ENCODE results near the gene PDILT.
"Not testable (repeated sequence)": the region's sequence is repeated elsewhere in the genome, so short reads cannot be mapped to it uniquely, and the experiment has no call there.

The PDILT gene

DNA sequence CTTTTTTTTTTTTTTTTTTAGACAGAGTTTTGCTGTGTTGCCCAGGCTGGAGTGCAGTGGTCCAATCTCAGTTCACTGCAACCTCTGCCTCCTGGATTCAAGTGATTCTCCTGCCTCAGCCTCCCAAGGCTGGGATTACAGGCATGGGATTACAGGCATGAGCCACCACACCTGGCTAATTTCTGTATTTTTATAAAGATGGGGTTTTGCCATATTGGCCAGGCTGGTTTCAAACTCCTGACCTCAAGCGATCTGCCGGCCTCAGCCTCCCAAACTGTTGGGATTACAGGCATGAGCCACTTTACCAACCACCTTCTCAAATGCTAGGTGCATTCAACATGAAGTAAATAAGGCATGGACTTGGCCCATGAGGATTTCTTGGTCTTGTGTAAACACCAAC is 83.5 kb downstream of the PDILT start:
- not testable (repeated sequence) for DNase-seq (ENCODE audit: low read depth)

DNA sequence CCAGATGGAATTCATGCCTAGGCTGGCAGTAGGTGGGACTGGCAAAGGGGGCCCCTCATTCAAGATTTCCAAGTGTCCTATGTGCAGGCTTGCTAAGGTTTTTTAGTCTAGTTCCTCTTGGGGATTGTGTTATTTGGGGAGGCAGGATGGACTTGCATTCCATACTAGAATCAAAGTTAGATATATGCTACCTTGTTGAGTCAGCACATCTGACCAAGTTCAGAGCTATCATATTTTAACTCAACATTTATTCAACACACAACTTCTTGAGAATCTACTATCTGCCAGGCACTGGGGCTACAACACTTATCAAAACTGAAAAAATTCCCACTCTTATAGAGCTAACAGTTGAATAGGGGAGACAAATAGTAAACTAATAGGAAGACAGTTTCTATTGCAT is 83.9 kb downstream of the PDILT start:
- no peak for DNase-seq (ENCODE audit: low read depth)

DNA sequence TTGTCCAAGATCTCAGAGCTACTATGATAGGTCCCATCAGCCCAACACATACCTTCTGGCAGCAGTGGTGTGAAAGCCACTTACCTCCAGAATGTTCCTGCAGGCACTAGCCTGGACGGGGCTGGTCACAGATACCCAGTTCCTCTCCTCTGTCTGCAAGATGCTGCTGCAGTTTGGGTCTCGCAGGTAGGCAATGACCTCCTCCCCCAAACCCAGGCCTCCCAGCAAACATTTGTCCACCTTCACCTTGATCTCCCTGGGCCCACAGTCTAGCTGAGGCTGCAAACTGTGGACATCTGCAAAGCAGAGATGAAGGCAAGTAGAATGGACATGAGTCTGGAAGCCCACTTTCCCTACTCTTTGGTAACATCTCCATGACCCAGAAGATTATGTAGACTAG is 84.4 kb downstream of the PDILT start:
- no peak for DNase-seq (ENCODE audit: low read depth)

DNA sequence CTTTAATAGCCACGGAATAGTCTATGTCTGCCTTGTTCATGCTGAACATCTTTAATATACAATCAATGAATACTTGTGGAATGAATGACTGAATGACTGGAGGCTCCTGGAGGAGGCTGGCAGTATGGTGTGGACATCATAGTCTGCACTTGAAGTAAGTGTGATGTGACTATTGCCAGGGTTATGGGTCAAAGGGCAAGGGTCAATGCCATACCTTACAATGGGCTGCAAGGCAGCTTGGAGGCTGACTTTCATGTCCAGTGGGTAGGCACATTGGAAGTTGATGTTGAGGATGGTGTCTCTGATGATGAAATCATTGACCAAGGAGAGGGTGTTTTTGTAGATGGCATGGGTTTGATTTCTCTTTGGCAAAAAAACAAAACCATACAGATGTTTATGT is 85.1 kb downstream of the PDILT start:
- DNase-seq (ENCODE audit: low read depth): no peak

DNA sequence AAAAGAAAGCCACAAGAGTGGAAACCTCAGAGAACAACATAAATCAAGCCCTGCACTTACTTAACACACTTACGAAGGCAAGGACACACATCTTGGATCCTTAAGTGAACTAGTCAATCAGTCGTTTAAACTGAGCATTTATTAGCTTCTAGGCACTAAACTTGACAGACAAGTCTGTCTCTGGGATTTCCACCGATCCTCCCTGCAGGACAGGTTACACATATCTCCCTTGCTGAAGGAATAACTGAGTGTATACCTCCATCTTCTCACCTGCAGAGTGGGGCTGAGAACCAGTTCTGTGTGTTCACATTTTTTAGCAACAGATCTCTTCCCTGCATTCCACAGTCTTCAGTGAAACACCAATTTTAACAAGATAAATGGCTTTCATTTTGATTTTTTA is 86.1 kb downstream of the PDILT start:
- no peak for DNase-seq (ENCODE audit: low read depth)

DNA sequence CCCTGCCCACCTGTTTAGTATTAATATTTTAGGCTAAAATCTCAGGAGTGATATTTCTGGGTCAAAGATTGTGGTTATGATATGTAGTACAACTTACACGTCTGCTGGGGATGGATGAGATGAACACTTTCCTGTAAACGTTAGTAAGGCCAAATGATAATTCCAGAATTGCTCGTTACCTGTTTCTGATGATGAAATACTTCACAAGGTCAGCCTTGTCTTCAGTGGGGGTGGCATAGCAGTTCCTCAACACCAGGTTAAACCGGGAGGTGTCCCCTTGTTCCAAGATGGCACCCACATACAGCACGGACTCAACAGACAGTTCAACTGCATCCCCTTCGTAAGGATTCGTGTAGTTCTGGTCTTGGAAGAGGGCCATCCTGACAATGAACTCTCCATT is 86.5 kb downstream of the PDILT start:
- DNase-seq (ENCODE audit: low read depth): no peak

DNA sequence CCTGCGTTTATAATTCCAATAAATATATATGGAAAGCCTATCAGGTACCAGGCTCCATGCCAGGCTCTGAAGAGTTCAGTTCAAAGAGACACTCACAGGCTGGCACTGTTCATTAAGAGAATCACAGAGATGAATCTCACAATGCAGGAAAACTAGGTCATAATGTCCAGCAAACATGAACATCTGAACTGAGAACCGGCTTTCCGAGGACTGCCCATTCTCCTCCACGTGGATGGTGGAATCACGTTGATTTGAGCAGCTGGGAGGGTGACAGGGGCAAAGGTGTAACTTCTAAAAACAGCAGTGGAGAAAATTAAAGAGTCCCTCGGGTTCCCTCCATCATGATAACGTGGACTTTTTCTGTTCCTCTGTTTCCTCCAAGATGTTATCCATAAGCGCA is 87.4 kb downstream of the PDILT start:
- no peak for DNase-seq (ENCODE audit: low read depth)

DNA sequence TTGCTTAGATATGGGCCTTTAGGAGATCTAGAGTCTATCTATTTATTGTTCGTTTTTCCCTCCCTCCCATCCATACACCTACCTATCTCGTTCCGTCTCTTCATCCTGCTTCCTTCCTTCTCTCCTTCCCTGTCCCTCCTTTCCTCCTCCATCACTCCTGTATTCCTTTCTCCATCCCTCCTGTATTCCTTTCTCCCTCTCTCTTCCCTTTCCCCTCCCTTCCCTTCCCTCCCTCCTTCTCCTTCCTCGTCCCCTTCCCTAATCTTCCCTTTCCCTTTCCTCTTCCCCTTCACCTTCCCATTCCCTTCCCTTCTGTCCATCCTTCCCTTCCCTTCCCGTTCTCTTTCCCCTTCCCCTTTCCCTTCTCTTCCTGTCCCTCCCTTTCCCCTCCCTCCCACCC is 87.8 kb downstream of the PDILT start:
- DNase-seq (ENCODE audit: low read depth): no peak

DNA sequence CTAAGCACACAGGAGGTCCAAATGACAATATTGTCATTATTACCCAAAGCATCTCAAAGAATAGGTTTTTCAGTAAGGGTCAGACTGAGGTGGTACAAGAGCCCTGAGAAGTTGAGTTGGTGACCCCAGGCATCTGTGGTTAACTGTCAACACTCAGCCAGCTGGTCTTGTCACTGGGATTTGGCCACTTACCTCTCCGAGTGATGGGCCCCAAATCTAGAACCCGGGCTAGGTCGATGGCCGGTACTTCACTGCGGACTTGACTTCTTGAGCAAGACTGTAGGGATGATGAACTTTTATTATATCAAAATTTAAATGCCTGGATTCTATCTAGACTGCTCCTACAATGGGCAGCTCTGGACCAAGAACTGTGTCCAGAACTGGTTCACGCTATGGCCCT is 88.8 kb downstream of the PDILT start:
- no peak for DNase-seq (ENCODE audit: low read depth)

DNA sequence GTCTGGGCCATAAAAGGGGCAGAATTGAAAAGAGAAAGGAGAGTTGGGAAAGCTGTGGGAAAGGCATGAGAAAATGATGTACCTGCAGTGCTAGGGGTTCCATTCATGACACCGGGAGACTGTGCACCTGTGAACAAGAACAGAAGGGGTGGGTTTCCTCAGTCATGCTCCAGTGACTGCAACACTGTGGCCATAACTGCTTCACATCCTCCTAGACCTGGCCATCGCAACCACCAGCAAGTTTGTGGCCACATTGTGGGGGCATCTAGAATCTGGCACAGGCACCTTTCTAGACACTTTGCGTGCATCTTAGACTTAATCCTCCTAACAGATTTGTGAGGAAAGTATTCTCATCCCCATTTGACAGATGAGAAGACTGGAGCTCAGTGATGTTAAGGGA is 90.0 kb downstream of the PDILT start:
- no peak for DNase-seq (ENCODE audit: low read depth)

DNA sequence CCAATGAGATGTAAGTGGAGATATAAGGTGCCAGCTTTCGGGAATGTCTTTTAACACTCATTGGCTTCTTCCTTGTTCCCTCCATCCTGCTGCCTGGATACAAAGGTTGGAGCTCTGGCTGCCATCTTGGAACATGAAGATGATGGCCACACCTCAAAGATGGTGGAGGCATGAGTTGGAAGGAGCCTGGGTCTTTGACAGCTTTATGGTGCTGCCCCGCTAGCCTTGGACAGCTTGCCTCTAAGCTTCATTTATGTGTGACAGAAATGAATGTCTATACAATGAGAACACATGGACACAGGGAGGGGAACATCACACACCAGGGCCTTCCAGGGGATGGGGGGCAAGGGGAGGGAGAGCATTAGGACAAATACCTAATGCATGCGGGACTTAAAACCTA is 90.8 kb downstream of the PDILT start:
- DNase-seq (ENCODE audit: low read depth): no peak

DNA sequence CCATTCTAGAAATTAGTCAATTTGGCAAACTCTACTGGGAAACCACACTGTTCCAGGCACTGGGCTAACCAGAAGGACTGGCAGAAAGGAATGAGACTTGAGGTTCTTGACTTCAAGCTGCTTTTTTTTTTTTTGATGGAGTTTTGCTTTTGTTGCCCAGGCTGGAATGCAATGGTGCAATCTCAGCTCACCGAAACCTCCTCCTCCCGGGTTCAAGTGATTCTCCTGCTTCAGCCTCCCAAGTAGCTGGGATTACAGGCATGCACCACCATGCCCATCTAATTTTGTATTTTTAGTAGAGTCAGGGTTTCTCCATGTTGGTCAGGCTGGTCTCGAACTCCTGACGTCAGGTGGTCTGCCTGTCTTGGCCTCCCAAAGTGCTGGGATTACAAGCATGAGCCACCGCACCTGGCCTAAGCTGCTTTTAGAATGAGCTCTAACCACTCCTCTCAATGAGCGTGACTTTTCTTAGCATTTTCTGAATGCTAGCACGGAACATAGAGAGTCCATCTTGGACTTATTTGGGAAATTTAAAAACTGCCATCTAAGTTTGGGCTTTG is 91.9 kb downstream of the PDILT start:
- not testable (repeated sequence) for DNase-seq (ENCODE audit: low read depth)

DNA sequence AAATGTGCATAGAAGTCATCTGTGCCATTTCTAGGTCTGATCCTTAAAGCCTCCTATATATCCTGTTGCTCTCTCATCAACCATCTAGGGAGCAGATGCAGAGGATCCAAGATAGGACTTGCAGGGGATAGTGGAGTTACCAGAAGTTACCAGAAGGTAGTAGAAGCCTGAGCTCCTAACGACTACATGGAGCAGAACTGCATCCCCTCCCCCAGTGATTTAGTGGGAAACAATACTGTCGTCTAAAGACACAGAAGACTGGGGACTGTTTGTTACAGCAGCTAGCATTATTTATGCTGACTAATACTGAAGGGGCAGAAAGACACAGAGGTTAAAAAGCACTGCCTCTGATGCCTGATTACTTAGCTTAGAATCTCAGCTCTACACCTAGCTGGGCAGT is 93.0 kb downstream of the PDILT start:
- DNase-seq (ENCODE audit: low read depth): no peak

DNA sequence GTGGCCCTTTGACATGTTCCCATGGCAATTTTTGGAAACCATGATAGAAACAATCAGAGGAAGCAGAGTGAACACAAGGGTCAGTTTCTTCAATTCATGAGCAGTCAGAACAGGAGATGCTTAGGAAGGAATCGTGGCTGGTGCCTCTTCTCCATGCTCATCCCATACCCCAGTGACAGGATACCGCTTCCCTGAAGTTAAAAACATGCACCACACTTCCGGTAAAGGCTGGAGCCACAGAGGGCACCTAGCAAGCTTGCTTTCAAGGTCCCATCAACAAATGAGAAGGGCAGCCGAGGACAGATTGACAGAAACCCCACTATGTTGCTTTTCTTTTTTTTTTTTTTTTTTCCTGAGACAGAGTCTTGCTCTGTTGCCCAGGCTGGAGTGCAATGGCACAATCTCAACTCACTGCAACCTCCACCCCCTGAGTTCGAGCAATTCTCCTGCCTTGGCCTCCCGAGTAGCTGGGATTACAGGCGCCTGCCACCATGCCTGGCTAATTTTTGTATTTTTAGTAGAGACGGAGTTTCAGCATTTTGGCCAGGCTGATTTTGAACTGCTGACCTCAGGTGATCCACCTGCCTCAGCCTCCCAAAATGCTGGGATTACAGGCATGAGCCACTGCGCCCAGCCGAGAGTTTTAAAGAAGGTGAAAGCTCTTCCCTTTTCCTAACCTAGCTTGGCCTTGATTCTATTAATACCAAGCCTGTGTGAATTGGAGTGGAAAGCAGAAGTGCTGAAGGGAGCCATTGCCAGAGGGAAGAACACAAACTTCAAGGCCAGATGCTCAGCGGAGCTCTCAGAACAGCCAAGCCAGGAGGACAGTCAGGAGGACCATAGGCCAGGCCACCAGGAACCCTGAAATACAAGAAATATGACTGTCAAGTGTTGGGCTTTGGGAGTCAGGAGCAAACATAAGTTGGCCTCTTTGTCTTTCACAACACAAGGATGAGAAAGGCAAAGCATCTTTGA is 93.8 kb downstream of the PDILT start:
- no peak for DNase-seq (ENCODE audit: low read depth)

DNA sequence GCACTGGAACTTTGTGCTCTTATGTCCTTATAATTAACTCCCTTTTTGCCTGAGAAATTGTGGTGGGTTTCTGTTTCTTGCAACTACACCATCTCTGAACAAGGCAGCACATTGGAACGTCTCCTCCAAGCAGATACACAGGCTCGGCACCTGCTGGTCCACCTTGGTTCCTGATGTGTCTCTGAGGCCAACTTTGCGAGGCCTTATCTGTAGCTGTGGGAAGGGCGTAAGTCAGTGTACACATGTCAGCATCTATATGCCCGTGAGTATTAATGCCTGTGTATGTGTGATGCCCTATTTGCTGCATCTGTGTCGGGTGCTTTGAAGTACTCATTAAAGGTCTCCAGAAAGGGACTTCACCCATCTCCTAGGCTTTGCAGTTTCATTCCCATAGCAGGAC is 94.8 kb downstream of the PDILT start:
- DNase-seq (ENCODE audit: low read depth): no peak

All from activated T-helper 9 cell treated with anti-CD3 and anti-CD28 coated beads, Interleukin-2, amount 50 U/mL, for 16 hours (primary cell).